DND-41 (cell line): Measurements from ENCODE around the gene CIZ1.

ENCODE experiments used
- ATAC-seq: fragments of 200-7000 bp; cut with Tn5 transposase; 3 replicates; pipeline ENCODE4 v1.9.1; 2021; ENCODE audit warnings: low read depth; ENCODE audit not compliant: insufficient read depth
- DNase-seq: peaks from one replicate; pipeline ENCODE4 v3.0.0-alpha.2; 2020
- H2AFZ ChIP-seq: 2 replicates; pipeline ENCODE4 v1.6.0; 2012; ENCODE audit warnings: low read depth, low read length
- H3K27ac ChIP-seq: 2 replicates; pipeline ENCODE4 v1.5.1; 2012; ENCODE audit warnings: low read length, inconsistent platforms
- H3K27me3 ChIP-seq: fragments of 200-600 bp; sonication (generic); 2 replicates; pipeline ENCODE4 v1.6.0; 2012; ENCODE audit warnings: low read length, mild to moderate bottlenecking, inconsistent platforms; ENCODE audit not compliant: insufficient read depth, poor library complexity
- H3K36me3 ChIP-seq: 2 replicates; pipeline ENCODE4 v1.5.1; 2012; ENCODE audit warnings: low read length, inconsistent platforms; ENCODE audit not compliant: insufficient read depth
- H3K4me1 ChIP-seq: 2 replicates; pipeline ENCODE4 v1.5.1; 2012; ENCODE audit warnings: mild to moderate bottlenecking, low read length; ENCODE audit not compliant: insufficient read depth
- H3K4me2 ChIP-seq: 2 replicates; pipeline ENCODE4 v1.6.0; 2012; ENCODE audit warnings: mild to moderate bottlenecking, moderate library complexity, low read length, inconsistent platforms; ENCODE audit not compliant: insufficient read depth
- H3K4me3 ChIP-seq, 2 experiments: fragments of 200-600 bp in 1 of 2; shearing (Covaris generic) in 1 of 2; 2 replicates each; pipeline ENCODE4 v1.5.1; 2012 to 2016; ENCODE audit warnings: inconsistent platforms in 2 of 2, low read length in 2 of 2, mild to moderate bottlenecking in 2 of 2, low read depth in 1 of 2, moderate library complexity in 1 of 2
- H3K79me2 ChIP-seq: 2 replicates; pipeline ENCODE4 v1.6.0; 2012; ENCODE audit warnings: low read length, inconsistent platforms; ENCODE audit not compliant: insufficient read depth
- H3K9ac ChIP-seq: 2 replicates; pipeline ENCODE4 v1.6.0; 2012; ENCODE audit warnings: low read depth, mild to moderate bottlenecking, inconsistent platforms, low read length, moderate library complexity
- H3K9me3 ChIP-seq: 2 replicates; pipeline ENCODE4 v1.5.1; 2012; ENCODE audit warnings: low read length, moderate library complexity, mild to moderate bottlenecking, inconsistent platforms; ENCODE audit not compliant: insufficient read depth, severe bottlenecking
- H4K20me1 ChIP-seq: 2 replicates; pipeline ENCODE4 v1.6.0; 2012; ENCODE audit warnings: low read length; ENCODE audit not compliant: insufficient read depth
- CTCF ChIP-seq: IDR thresholded peaks from 2 replicates; pipeline ENCODE4 v1.5.1; 2012; ENCODE audit warnings: borderline replicate concordance, low read length, moderate library complexity, mild to moderate bottlenecking; ENCODE audit not compliant: poor library complexity, severe bottlenecking; ENCODE audit errors: extremely low read depth
- EZH2 ChIP-seq: IDR thresholded peaks from 3 replicates; pipeline ENCODE4 v1.6.1; 2012; ENCODE audit warnings: borderline replicate concordance, low read depth, mild to moderate bottlenecking, moderate library complexity, low read length, inconsistent platforms; ENCODE audit not compliant: severe bottlenecking

The CIZ1 gene

DNA sequence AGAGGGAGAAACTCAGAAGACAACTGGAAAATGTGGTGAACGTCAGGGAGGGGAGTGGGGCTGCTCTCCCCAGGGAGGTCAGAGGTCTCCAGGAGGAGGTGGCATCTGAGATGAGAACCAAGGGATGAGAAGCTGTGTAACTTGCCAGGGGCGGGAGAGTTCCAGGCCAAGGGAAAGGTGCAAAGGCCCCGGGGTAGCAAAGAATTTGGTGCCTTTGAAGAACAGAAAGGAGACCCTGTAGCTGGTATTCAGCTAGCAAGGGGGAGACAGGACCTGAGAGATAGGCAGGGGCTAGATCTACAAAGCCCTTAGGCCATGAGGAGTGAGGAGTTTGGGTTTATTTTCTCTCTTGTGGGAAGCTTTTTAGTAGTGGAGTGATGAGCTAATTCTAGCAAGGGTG is 15.1 kb upstream of the CIZ1 start:
- Histone ChIP-seq H3K79me2 (no peaks in the 10 kb centered on the region), H2AFZ (no peak overlapping the region), H3K4me1 (peaks cover 24% of the 10 kb centered on the region), H3K27ac (no peak overlapping the region), H3K9ac (no peak overlapping the region), H3K27me3 (peaks cover 4% of the 10 kb centered on the region), H3K9me3 (no peaks in the 10 kb centered on the region), H4K20me1 (no peaks in the 10 kb centered on the region; the same call in 1 of the 2 replicates), H3K4me3 (no peak overlapping the region), H3K4me2 (no peak overlapping the region), H3K36me3 (no peaks in the 10 kb centered on the region)
- TF ChIP-seq EZH2 (no peak), CTCF (no peak)
- ATAC-seq (no peak), DNase-seq (no peak)

DNA sequence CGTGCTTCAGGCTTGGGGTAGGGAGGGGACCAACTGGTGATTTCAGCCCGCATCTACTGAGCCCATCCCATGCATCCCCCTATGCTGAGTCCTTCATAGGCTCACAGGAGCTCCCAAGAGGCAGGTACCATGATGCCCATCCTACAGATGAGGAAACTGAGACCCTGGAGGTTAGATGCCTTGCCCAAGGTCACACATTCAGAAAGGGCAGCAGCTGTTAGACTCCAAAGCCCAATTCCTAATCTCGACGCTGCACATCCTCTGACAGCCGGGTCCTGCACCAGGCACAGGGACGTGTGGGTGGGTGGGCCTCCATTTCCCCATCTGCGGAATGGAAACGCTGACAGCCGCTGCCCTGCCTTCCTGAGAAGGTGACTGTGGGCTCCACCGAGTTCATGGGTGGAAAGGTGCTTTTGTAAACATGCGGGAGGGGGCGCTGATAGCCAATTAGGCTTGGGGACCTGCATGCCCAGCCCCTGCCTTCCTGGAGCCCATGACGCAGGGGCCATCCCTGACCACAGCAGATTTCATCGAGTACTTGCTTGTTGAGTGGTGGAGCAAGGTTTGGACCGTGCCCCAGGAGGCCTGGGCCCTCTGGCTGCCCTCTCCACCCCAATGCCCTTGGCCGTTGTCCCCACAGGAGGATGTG is 14.0 kb upstream of the CIZ1 start:
- peaks cover 24% of the 10 kb centered on the region for H3K4me1 ChIP-seq
- H4K20me1 ChIP-seq, result no peaks in the 10 kb centered on the region; the same call in 1 of the 2 replicates
- H3K4me2 ChIP-seq, result no peak overlapping the region
- H2AFZ ChIP-seq, result no peak overlapping the region
- H3K4me3 ChIP-seq, result no peak overlapping the region
- ATAC-seq, result no peak
- no peak overlapping the region for H3K27ac ChIP-seq
- no peak for DNase-seq
- no peaks in the 10 kb centered on the region for H3K79me2 ChIP-seq
- H3K9me3 ChIP-seq, result no peaks in the 10 kb centered on the region
- no peak overlapping the region for H3K9ac ChIP-seq
- peaks cover 4% of the 10 kb centered on the region for H3K27me3 ChIP-seq
- no peaks in the 10 kb centered on the region for H3K36me3 ChIP-seq
- TF ChIP-seq EZH2 (no peak), CTCF (no peak)

DNA sequence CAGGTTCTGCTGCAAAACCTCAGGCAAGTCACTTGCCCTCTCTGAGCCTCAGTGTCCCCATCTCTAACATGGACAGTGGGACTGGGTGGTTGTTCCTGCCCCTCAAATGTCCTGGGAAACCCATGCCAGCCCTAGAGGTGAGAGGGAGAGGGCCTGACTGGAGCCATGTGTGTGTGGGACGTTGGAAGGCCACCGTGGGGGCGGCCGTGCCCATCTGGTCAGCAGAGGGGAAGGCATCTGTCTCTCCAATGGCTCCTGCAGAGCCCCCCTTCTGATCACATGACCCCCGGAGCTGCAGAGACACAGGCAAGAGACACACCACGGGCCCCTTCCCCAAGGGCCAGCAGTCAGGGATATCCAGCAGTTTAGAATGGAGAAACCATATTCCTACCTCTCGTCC is 13.5 kb upstream of the CIZ1 start:
- DNase-seq, result no peak
- peaks cover 24% of the 10 kb centered on the region for H3K4me1 ChIP-seq
- TF ChIP-seq EZH2 (no peak), CTCF (no peak)
- H3K27me3 ChIP-seq, result peaks cover 4% of the 10 kb centered on the region
- no peak for ATAC-seq
- no peaks in the 10 kb centered on the region for H3K79me2 ChIP-seq
- H3K4me3 ChIP-seq, result no peak overlapping the region
- H3K27ac ChIP-seq, result no peak overlapping the region
- no peak overlapping the region for H2AFZ ChIP-seq
- H3K36me3 ChIP-seq, result no peaks in the 10 kb centered on the region
- no peaks in the 10 kb centered on the region; the same call in 1 of the 2 replicates for H4K20me1 ChIP-seq
- H3K9ac ChIP-seq, result no peak overlapping the region
- H3K4me2 ChIP-seq, result peak overlapping the region; percentile 96
- H3K9me3 ChIP-seq, result no peaks in the 10 kb centered on the region
